Cerebellar nuclear complex (tissue), 1 donor: ENCODE data around the gene HAGHL.
"Not testable (repeated sequence)": the region's sequence is repeated elsewhere in the genome, so short reads cannot be mapped to it uniquely, and the experiment has no call there.

Source experiments
- DNase-seq, 2 experiments: peaks; one replicate each; lab custom pipeline; 2025; lab: John Stamatoyannopoulos, UW

Gene HAGHL

DNA sequence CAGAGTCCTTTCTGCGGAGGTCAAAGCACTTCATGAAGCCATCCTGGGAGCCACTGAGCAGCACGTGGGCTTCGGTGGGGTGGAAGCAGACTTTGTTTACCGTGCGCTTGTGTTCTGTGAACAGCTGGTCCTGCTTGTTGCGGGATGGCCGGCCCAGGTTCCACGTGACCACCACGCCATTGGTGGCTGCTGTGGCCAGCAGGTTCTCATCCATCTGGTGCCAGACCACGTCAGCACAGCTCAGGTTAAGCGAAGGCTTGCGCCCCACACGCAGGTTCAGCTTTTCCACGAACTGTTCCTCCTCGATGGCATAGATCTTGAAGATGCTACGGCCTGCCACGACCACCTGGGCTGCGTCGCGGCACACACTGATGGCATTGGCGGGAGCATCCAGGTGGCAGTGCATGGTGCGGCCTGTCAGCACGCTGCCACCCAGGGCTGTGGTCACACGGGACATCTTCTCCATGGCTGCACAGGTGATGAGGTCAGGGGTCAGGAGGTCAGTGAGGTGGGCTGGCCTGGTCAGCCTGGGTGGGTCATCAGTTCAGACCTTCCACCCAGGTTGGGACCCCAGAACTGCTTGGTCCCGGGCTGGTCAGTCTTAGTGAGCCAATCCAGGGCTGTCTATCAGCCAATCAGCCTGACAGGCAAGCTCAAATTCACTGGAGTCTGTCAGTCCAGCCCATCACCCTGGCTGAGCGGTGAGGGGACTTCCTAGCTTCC is 37.6 kb upstream of the HAGHL start:
- no peak for DNase-seq

DNA sequence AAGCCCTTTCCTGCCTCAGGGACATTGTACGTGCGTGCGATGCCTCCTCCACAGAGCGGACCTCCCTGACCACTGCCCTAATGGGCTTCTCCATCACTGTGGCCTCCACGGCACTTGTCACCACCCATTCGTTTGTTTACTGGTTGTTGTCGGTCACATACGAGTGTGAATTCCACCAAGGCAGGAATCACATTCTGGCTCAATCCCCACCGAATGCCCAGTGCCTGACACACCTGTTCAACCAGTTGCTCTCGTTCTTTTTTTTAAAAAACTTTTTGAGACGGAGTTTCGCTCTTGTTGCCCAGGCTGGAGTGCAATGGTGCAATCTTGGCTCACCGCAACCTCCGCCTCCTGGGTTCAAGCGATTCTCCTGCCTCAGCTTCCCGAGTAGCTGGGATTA is 35.7 kb upstream of the HAGHL start:
- not testable (repeated sequence) for DNase-seq

DNA sequence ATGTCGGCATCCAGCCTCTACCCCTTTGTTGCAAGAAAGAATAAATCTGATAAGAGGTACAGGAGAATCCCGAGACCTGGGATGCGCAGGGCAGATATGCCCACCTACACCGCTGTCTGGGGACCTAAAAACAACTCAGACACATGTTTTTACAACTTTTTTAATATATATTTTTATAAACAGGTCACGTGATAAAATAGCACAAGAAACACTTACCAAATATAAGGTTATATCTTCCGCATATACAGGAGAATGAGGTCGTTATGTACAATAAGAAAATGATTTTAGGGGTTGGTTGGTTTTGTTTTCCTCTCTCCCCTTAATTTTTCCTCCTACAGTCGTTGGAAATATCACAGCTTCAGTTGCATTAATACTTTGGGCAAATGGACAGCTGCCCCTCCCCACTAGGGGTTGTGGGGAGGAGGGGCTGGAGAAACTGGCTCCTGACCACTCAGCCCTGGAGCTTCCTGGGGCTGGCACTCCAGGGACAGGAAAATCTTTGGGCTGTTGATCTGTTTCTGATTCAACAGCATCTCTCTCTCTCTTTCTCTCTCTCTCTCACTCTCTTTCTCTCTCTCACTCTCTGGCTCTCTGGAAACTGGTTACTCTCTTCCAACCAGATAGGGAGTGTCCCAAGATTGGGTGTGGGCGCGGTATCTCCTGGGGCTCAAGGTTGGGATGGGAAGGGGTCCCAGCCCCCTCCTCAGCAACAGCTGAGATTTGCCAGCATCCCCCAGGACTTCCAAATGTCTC is 34.4 kb upstream of the HAGHL start:
- DNase-seq, result no peak

DNA sequence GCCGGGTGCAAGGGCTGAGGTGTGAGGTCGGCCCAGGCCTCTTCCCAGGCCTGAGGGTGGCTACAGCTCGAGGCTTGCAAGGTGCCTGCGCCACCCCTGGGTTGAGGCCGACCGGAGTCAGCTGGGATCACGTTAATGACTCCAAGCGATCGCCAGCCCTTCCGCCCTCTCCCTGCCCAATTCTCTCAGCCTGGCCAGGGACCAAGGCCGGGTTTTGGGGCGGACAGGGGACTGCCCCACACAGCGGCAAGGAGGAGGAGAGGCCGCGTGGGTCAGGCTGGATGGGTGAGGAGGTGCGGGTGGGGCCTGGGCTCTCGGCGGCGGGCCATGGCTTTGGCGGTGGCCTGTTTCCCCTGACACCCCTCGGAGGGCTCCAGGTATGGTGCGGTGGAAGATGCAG is 33.5 kb upstream of the HAGHL start:
- DNase-seq, result no peak

DNA sequence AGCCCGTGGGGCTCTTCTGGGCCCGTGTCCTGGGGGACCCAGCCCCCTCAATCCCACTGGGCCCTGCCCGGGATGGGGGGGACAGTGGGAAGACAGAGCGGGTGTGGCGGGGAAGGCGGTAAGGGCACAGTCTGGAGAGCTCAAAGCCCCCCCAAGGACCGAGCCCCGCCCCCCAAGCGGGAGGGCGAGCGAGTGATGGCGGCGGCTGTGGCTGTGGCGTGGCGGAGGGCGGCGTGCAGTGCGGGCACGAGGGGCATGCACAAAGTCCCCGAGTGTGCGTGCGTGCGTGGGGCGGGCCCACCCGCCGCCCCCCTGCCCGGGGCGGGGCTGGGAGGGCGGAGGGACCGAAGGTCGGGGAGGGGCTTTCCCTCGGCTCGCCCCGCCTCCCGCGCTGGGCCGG is 33.1 kb upstream of the HAGHL start:
- DNase-seq, result no peak

DNA sequence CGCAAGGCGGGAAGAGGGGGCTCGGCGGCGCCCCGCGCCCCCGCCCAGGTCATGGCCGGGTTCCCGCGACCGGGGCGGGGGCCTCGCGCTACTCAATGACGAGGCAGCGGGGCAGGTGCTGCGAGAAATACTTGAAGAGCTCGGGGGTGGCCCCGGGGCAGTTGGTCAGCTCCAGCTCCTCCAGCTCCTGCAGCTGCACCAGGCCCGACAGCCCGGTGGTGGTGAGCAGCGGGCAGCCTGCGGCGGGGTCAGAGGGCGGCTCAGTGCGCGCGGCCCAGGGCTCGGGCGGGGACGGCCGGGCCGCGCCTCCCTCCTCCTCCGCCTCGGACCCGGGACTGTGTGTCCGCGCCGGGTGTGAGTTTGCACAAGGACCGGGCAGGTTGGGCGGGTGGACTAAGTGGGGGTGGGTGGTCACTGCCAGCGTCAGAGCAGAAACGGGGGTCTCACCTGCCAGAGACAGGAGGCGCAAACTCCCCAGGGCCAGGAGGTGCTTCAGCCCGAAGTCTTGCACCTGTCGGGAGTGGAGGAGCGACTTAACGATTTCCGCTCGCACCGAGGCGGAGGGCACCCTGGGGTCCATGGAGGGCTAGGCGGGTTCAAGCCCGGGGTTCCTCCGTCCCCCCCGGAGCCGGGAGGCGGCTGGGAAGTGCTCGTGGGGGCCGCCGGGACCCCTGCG is 32.6 kb upstream of the HAGHL start:
- DNase-seq, result no peak

DNA sequence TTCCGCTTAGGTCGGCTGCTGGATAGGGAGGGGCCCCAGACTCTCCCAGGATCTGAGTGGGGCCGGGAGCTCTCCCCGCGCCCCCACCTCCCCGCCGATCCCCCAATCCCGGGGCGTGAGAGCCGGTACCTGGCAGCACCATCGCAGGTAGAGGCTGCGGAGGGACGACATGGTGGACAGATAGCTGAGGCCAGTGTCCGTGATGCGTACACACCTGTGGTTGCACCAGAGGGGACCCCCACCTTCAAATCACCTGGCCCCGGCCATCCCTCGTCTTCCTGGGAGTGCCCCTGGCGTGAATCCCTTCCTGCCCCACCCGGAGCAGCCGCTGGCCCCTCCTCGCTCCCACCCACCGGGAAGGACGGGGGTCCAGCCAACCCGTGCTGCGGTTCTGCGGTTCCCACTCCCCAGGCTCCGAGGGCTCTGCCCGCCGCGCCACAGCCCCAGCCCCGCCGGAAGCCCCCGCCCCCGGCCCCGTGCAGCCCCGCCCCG is 32.0 kb upstream of the HAGHL start:
- no peak for DNase-seq

DNA sequence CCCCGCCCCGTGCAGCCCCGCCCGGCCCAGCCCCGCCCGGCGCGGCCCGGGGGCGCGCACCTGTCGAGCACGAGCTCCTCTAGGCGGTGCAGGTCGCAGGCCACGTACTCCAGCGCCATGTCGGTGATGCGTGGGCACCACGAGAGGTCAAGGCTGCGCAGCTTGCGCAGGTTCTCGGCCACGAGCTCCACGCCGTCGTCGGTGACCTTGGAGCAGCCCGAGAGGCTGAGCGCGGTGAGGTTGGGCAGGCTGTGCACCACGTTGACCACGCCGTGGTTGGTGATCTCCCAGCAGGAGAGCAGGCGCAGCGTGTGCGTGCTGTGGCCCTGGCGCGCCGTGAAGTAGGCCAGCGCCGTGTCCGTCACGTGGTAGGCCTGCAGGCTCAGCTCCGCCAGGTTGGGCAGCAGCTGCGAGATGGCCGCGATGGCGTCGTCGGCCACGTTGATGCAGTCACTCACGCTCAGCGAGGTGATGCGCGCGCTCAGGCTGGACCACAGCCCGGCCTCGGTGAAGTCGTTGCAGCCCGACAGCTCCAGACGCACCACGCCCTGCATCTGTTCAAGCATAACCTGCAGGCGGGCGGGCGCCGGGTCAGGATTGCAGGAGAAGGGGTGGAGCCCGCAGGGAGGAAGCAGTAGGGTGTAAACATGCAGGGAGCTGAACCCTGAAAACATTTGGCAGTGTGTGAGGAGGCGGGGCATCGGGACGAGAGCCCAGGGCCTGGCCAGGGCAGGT is 31.4 kb upstream of the HAGHL start:
- DNase-seq, result no peak

DNA sequence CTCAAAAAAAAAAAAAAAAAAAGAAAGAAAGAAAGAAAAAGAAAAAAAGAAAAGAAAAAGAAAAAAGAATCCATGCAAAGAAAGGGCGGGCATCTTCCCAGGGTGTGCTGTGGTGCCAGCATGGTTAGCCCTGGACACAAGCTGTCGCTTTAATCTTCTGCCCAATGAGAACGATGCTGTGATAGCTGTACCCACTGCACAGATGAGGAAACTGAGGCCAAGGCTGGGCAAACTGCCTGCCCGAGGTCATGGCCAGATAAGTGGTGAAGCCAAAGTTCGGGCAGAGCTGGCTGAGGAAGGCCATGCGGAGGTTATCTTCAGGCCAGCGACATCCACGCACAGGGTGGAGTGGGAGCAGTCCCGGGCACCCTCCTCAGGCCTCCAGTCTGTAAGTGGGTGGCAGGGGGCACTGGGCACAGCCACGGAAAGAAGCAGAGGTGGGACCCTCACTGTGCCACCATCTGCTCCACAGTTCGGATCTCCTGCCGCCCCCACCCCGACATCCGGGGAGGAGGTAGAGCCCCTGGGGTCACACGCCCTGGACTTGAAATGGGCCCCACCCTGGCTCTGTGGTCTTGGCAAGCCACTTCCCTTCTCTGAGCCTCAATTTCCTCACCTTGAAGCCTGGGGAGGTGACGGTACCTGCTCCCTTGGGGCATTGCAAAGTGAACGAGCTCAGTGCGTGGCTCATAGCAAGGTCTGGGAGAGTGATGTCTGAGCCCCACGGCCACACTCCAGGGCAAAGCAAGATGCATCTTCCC is 27.8 kb upstream of the HAGHL start:
- DNase-seq, result no peak

DNA sequence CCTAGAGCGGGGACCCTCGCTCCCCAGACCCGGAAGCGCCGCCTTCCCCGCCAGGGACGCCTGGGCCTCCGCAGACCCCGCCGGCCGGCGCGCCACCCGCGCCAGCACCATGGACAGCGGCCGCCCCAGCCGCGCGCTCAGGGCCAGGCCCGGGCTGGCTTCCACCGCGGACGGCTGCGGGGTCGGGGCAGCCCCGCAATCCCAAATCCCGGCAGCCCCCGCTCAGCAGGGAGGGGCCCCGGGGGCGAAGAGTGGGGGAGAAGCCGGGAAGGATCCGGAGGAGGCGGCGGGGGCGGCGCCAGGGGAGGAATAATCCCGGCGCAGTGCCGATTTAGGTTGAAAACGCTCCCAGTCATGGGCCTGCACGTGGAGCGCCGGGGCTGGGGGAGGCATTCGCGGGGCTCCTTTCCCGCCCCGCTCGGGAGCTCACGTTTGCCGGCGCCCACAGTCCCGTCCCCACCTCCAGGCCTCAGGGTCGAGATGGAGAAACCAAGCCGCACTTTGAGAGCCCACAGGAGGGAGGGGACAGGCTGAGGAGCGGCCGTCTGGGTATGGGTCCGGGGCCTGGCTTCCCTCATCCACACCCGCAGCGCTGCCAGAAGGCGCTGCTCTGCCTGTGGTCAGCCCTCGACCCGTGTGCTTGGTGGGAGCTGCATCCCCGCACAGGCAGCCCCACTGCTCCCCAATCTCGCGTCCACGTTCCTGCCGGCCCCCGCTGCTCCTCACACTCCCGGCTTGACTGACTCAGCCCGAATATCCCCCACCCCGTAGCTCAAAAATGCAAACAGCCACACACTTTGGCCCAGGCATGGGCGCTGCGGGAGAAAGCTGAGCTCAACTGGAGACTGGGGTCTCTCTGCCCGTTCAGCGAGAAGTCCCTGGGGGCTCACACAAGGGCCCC is 26.0 kb upstream of the HAGHL start:
- no peak for DNase-seq

DNA sequence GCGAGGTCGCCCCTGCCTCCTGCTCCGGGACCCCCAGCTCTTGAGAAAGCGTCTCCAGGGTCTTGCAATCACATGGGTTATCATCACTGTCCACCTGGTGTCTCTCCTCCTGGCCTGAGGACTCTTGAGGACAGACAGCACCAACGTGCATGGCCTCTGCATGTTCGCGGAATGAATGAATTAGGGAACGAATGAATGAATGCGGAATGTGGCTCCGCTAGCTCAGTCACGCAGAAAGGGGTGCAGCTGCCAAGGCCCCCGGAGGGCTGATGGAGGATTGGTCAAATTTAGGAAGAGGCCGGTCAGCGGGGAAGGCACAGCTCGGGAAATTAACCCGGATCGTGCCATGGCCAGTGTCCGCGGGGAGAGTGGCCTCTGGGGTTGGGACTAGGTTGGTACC is 24.6 kb upstream of the HAGHL start:
- DNase-seq, result no peak

DNA sequence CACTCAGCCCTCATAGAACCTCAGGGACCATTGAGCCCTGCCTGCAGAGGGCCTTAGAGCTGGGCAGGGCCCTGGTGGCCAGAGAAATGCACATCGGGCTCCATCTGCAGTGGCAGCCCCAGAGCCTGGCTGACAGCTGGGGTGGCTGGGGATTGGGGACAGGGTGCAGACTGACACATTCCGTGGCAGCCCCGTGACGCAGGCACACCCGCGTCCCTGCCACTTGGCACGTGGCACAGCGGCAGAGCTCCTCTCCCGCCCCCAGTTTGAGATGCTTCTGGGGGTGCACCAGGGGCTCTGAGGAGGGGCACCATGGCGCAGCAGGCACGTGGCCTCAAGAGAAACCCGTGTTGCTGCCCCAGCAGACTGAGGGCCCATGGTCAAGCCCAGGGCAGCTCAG is 23.5 kb upstream of the HAGHL start:
- DNase-seq, result no peak

DNA sequence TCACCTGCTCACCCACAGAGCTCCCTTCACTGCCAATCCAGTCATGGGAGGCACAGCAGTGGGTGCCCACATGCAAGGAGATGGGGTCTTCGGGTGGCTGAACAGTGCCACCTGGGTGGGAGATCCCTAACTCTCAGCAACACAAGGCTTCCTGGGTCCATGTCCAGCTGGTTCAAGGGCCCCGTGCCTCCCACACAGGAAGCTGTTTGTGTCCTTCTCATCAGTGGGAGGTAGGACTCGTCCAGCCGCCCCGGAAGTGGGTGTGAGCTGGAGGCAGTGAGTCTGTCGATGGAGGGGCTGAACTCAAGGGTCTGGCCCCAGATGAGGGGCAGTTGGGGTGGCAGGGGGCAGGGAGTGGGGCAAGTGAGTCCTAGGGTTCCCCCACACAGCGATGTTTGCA is 22.9 kb upstream of the HAGHL start:
- no peak for DNase-seq

DNA sequence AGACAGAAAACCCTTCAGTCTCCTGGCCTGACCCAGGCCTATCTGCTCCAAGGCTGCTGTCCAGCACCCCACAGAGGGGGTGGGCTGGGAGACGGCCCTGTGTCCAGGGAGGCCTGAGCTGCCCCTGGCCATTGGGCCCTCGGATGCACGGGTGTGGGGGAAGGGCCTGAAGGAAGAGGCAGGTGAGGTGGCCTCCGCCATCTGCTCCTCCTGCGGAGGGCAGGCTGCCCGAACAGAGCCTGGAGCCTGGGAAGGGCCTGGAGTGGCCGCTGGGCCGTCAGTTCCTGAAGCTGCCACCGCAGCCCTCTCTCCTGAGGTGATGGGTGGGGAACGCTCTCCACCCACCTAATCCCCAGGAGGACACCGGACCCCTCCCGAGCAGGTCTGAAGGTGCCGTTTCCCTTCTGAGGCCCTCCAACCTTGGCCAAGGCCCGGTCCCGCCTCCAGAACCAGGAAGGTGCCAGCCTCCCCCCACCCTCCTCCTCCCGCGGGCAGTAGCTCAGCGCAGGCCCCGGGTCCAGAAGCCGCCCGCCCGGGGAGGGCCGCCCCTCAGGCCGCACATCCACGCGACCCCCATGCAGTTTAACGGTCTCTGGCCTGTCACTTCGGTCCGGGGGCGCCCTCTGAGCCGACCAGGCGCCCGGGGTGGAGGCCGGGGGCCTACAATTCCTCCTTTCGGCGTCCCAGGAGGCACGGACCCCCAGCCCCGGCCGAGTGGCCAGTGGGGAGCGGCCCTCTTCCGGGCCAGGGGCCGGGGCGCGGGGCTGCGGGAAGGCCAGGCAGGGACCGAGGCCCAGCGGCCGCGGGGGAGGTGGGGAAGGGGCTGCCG is 22.1 kb upstream of the HAGHL start:
- DNase-seq, result no peak

DNA sequence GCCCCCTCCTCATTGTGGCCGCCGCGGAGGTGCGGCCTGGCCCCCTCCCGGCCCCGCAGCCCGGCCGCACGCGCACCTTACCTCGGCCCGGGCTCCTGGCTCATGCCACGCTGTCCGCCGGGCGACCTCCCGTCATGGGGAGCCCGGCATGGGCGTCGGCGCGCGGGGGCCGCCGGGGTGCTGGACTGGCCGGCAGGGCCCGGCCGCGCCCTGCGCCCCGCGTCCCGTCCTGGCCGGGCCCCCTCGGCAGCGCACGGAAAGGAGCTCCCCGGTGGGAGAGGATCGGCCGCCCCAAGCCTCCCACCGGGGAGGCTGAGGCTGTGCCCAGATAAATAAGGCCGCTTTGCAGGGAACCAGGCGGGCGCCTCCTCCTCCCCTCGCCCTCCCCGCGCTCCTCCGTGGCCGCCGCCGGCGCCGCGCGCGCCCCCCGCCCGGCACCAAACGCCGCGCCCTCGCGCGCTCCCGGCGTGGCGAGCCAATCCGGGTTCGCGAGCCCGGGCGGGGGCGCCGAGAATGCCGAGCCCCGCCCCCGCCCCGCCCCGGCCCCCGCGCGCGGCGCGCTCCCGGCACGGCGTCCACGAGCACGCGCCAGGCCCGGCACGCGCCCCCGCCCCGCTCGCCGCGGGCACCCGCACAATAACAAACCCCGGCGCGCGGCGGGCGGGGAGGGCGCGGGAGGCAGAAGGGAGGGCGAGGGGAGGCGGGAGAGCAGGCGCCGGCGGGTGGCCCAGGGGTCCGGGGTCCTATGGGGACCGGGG is 21.3 kb upstream of the HAGHL start, which contains the start of gene FBXL16:
FBXL16 (minus strand) TSS at position 371 of the 758 bp plus-strand sequence. CDS start 8,396 bp downstream, outside the sequence.
- no peak for DNase-seq

DNA sequence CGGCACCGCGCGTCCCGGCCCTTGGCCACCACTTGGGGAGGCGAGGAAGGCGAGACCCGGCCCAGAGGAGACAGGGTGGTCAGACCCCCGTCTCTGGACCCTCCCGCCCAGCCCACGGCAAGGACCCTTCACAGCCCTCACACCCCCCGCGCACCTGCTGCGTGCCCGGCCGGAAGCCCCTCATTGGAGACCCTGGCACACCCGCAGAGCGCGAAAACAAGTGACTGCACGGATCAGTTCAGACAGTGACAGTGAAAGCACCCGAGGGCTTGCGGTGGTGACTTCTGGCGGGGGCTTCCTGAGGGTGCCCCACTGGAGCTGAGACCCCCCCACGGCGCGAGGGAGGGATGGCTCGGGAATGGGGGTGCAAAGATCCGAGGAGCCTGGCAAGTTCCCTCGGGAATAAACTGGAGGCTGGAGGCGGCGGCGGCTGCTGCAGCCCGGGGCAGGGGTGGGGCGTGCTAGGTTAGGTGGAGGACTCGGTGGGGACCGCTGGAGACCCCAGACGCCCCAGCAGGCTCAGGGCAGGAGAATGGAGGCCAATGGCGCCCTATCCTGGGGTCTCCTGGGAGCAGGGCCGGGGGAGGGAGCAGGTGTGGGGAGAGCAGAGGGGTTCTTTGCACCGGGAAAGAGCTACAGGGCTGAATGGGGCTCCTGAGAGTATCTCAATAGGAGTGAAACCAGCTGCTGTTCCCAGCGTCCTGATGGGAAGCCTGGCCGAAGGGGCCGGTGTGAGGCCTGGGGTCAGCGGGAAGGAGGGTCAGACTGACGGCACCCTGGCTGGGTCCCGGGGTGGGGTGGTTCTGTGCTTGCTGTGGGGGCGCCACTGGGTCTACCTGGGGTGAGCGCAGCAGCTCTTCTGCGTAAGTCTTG is 20.5 kb upstream of the HAGHL start:
- no peak for DNase-seq

DNA sequence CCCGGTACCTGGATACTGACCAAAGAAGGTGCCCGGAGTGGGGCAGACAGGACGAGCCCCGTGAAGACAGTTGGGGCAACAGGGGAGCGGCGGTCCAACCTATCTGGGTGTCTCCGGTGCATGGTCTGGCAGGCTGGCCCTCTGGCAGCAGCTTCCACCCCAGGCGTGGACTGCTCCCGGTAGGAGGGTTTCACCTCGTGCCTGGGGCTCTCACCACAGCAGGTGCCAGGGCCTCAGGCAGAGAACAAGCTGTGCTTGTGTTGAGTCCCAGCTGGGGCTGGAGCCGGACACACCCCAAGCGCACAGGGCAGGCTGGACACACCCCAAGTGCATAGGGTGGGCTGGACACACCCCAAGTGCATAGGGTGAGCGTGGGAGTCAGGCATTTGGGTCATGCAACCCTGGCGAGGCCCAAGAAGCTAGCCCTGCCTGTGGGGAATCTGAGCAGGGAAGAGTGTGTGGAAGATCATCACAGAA is 19.8 kb upstream of the HAGHL start:
- DNase-seq, result no peak

DNA sequence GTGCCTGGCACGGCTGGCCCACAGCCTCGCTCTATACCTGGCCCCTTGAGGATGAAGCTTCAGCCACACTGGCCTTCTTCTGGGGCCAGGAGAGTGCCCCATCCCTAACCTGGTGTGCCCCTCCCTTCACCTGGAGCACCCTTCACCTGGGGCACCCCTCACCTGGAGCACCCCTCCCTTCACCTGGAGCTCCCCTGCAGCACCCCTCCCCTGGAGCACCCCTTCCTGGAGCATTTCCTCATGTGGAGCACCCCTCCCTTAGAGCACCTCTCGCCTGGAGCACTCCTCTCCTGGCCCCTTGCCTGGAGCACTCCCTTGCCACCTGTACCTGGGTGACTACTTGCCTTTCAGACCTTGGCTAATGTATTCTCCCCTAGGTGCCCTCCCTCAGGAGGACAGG is 18.9 kb upstream of the HAGHL start:
- DNase-seq, result no peak
